ENCODE measurements around the gene CATSPER3.

Gene CATSPER3

GRCh38 chr5:135019314-135019713, 51.6 kb downstream of the CATSPER3 start:
- no peak for TF ChIP-seq CTCF (IDR thresholded peaks at IDR 0.05; ENCODE audit: extremely low read depth, missing control alignments)
- DNase-seq (ENCODE audit: low spot score), result no peak

- no peak for DNase-seq (ENCODE audit: low spot score)
- TF ChIP-seq CTCF (IDR thresholded peaks at IDR 0.05; ENCODE audit: extremely low read depth, missing control alignments), result no peak
Observed at GRCh38 chr5:135020111-135020895, 52.6 kb downstream of the CATSPER3 start.

- no peak for TF ChIP-seq CTCF (IDR thresholded peaks at IDR 0.05; ENCODE audit: extremely low read depth, missing control alignments)
Observed at GRCh38 chr5:135024956-135025729, 57.4 kb downstream of the CATSPER3 start.

GRCh38 chr5:135025730-135026644, 58.3 kb downstream of the CATSPER3 start:
- DNase-seq (ENCODE audit: low spot score), result no peak
- TF ChIP-seq CTCF (IDR thresholded peaks at IDR 0.05; ENCODE audit: extremely low read depth, missing control alignments), result no peak

More at GRCh38 chr5:135024956-135025729, 57.4 kb downstream of the CATSPER3 start:
- no peak for DNase-seq (ENCODE audit: low spot score)

GRCh38 chr5:135026645-135027265, 59.0 kb downstream of the CATSPER3 start:
- no peak for TF ChIP-seq CTCF (IDR thresholded peaks at IDR 0.05; ENCODE audit: extremely low read depth, missing control alignments)
- DNase-seq (ENCODE audit: low spot score), result no peak

GRCh38 chr5:135027266-135027696, 59.6 kb downstream of the CATSPER3 start:
- no peak for DNase-seq (ENCODE audit: low spot score)
- TF ChIP-seq CTCF (IDR thresholded peaks at IDR 0.05; ENCODE audit: extremely low read depth, missing control alignments), result no peak
